Stromal cell of bone marrow (primary cell): ENCODE measurements around the gene TRIL.

Experiments used
- DNase-seq: peaks from one replicate; pipeline ENCODE4 v3.0.0-alpha.2; 2012; ENCODE audit warnings: low read depth

The TRIL gene

DNA sequence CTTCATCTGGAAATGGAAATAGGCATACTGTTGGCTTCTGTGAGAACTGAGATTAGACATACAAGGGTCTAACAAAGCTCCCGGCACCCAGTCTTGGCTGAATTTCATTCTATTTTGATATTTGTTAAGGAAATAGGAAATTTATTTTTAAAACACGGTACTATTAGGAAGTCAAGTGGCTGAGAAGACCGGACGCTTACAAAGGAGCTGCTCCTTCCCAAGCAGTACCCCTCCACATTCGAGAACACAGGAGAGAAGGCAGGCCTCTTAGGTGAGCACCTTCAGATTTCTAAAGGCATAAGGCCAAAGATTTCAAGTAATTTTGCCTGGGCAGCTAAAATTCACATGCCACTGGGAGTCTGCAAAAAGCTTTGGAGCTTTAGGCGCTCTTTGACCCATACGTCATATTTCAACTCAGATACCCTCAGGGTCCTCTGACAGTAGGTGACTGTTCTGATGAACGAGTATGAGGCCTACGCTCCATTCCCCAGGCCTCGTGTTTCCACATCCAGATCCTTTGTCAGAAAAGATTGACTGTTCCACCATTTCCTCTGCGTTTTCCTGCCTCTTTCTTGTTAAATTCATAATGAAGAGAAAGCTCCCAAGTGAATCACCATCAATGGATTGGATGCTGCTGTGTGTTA is 17.3 kb downstream of the TRIL start:
- no peak for DNase-seq

DNA sequence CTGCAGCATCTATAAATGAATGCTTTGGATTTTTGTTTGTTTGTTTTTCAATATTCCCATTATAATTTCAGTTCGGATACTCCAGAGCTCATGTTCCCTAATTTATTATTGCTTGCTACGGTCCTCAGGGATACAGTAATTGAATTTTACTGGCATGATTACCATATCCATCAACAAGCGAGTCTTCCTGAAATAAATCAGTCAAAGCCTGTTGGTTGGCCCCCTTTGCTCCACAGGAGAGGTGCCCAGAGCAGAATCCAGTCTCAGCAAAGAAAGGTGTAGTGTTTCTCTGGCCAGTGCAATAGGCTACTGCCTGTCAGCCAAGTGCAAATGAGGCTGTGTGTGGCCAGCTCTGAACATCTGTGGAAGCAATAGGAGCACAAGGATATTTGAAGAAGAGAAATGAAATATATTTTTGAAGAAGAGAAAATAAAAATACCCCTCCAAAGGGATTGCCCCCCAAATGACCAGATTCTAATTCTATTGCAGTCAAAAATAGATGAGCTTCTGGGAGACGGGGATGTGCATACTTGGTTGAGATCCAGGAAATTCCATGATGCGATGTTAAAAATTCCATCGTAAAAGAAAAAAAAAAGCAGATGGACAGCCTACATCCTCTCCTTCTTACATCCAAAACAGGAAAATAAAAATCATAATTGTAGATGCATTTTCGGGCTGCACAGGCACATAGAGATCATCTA is 18.1 kb downstream of the TRIL start:
- no peak for DNase-seq

DNA sequence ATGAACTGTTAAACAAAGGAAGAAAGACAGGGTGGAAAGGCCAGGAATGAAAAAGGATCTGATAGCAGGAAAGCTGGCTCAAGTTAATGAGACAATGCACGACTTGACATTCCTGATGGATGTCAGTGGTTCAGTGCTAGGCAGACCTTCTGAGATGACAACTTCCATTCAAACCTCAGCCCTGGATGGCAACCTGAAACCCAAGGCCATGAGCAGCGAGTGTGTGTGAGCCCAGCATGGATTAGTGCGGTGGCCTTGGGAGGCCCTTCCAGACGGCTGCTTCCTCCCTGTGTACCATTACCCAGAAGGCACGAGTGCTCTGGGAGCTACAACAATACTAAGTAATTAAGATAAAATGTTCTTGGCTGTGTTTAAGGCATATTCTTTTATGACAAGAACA is 18.8 kb downstream of the TRIL start:
- DNase-seq: no peak

DNA sequence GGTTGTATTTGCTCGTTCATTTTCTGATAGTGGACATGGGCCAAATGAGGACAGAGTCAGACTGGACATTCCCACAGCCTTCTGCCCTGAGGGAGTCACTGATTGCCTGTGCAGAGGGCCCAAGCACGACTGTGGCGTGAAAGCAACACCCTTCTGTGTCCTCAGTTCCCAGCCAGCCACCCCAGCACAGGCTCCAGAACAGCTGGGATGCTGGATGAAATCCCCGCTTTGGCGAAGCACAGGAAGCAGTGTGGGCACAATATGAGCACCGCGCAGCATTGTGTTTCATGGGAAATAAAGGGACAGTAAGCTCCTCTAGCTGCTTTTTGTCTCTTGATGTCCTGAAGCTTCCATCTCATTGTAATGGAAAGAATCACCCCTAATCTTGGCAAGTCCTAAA is 20.5 kb downstream of the TRIL start:
- no peak for DNase-seq

DNA sequence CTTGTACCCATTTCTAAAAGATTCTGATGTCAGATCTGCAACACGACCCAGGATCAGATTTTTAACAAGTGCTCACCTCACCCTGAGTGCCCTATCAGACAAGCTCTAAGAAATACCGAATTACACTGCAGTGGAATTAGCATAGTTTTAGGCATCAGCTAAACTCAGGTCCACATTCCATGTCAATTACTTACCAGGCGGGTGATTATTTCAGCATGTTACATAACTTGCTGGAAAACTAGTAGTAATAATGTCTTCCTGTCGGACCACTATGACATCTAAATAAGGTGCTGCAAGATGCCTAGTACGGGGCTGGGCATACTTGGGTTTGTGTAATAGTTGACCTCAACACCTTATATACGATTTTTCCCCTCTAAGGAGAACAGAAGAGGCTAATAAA is 21.0 kb downstream of the TRIL start:
- DNase-seq: no peak

DNA sequence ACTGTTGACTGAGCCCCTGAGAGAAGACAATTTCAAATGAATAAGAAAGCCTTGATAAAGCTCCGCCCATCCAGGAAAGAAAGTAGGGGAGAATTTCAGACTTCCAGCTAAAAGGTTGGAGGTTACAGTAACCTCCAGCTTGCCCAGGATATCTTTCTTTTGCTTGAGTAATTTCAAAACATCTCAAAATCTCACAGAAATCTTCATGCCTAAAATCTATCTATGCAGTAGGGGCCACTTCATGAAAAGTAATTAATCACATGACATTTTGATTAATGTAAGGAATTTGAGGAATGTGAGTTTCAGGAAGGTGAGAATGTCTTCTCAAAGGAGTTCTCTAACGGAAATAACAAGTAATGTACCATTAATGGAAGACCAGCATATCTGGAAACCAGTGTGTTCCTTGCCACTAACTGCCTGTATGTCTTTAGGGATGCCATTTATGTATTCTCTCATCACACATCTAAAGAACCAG is 24.2 kb downstream of the TRIL start:
- DNase-seq: no peak

DNA sequence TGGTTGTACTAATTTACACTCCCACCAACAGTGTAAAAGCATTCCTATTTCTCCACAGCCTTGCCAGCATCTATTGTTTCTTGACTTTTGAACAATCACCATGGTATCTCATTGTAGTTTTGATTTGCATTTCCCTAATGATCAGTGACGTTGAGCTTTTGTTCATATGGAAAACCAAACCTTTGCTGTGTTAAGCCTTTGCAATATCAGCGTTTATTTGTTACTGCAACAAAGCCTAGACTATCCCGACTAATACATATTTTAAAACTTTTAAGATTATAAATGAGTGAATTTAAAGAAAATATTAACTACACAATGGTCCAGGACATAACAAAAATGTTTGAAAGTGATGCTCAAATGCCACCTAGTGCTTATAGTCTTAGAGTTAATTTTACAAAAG is 26.6 kb downstream of the TRIL start:
- DNase-seq: no peak

DNA sequence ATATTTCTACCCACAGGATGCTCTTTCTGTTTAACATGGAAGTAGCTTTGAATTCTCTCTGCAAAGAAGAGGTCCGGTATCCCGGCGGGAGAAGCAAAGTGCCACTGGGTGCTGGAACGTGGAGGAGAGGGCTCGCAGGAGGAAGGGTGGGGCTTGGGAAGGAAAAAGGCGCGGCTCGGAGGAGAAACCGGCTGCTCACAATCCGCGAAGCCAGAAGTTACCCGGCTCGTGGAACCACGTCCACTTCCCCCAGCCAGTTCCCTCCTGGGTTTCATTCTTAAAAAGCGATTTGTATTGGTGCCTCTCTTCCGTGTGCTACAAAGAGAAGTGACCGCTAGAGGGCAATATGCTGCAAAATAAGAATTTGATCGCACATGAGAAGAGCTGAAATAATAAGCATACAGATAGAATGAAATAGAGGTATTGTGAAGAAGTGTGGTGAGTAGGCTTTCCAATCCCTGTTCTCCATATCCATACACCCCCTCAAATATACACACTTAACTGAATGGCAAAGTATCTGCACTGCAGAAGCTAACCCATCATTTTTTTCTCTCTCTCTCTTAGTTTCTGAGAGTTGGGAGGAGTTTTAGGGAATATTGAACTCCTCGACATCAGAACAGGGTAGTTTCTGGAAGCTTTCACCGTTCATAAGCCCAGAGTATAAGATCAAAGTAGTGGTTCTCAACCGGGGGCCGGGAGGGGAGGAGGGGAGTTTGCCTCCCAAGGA is 31.1 kb downstream of the TRIL start:
- DNase-seq: peak; percentile 79

DNA sequence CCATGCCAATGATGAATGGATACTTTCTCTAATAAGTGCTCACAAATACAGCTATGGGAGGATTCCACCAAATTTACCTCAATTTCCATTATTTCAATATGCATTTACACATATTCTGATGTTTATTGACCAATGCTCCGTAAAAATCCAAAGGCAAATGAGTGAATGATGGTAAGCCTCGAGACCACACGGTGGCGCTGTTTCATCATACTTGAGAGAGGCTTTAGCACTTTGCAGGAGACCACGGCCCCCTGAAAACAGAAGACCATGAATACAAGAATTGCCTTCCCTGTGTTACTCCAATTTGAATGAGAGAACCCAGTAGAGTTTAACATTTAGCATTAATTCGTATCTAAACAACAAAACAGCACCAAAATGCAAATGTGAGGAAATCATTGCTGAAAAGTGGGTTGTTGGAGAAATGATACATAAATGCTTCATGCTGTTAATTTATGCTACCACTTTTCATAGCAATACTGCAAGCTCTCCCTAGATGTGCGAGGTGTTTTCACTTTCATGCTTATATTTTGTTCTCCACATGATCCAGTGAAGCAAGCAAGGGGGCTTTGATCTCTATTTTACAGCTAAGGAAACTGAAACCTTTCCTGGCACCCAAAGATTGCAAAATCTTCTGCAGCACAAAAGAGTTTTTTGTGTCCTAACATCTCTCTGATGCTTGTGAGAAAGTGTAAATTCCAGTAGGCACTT is 35.4 kb downstream of the TRIL start:
- peak; percentile 54 for DNase-seq

DNA sequence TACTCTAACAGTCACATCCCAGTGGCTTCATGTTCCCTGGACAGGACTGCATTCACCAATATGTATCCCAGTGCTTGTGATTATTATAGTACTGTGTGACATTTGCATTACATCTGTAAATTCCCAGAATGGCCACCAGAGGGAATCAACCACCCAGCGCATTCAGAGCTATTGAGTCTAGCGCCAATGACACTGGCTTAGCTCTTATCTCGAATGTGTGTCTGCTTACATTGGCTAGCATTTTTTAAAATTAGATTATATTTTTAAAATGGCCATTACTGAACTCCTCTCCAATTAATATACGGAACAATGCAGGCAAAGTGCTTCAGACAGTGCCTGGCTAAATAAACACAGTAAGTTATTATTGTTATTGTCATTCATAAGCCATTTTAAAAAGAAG is 36.3 kb downstream of the TRIL start:
- peak; percentile 44 for DNase-seq

DNA sequence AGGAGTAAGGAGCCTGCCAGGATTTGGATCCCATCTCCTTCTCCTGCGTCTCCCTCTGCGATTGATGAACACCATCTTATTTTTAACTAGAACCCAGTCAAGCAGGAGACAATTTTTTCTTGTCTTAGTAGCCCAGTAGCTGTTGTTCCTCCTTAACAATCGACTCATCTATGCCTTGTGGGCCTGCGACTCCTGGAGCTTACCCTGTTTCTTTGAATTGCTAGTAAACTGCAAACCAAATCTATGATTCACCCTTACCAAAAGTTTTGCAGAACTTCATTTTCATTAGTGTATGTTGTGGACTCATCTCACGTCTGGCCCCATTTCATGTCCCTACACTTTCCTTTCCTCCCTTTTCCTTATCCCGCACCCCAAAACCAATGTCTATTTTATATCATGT is 37.7 kb downstream of the TRIL start:
- no peak for DNase-seq

DNA sequence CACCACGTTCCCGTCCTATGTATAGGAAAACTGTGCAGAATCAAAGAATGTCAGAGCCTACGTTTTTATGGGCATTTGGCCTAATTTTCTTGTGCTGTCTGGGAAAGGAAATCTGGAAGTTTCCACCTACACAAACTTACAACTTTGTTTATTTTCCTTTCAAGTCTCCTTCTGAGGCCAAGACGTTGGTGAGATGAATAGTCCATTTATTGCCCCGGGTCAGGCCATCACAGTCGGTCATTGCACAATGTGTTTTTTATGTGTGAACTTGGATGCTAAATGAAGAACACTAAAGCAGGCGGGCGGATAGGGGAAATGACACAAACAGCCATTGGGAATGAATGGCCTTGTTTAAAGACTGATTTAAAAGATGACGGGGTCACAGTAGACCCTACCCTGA is 38.6 kb downstream of the TRIL start:
- DNase-seq: no peak

DNA sequence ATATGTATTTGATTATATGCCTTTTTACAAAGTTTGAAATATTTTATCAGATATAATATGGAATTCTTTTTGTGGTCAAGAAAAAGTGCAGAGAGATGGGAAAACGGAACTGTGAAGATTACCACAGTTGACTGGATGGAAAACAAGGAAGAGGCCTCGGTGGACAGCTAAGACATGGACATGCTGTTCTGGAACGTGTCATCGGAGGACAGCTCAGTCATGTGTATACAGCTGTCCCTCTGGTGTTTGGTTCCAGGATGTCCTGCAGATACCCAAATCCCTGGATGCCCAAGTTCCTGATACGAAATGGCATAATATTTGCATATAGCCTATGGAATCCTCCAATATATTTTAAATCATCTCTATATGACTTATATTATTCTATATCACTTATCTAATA is 49.4 kb downstream of the TRIL start:
- no peak for DNase-seq

DNA sequence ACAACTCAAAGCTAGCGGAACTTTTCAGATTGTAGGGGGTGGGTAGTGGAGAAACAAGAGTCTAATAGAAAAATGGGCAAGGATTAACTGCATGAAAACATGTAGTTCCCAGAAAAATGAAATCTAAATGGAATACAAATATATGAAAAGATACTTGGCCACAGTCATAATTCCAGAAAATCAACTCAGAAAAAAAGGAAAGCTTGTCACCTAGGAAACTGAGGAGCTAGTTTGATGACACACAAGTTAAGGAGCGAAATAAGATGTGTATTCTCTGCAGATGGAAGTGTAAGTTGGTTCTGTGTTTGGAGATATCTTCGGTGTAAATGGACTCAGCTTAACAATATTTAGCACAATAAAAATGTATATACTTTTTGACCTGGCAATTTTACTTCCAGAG is 52.7 kb downstream of the TRIL start:
- no peak for DNase-seq

DNA sequence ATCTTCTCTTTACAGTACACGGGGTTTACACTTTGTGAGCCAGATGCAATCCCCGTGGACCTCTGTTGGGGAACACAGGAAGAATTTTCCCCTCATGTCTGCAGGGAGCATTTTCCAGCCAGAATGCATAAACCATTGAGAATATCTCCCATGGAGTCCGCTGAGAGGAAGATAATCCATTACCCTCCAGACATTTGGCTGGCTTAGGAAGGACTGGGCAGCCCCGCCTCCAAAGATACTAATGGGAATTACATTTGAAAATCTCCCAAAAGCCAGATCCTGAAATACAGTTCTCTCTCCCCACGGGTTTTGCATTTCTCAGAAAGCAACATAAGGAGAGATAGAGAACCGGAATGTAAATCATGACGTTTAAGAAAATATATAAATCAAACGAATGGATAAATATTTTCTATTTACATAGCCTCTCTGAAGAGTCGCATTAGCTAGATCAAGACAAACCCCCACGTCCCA is 53.5 kb downstream of the TRIL start:
- no peak for DNase-seq

DNA sequence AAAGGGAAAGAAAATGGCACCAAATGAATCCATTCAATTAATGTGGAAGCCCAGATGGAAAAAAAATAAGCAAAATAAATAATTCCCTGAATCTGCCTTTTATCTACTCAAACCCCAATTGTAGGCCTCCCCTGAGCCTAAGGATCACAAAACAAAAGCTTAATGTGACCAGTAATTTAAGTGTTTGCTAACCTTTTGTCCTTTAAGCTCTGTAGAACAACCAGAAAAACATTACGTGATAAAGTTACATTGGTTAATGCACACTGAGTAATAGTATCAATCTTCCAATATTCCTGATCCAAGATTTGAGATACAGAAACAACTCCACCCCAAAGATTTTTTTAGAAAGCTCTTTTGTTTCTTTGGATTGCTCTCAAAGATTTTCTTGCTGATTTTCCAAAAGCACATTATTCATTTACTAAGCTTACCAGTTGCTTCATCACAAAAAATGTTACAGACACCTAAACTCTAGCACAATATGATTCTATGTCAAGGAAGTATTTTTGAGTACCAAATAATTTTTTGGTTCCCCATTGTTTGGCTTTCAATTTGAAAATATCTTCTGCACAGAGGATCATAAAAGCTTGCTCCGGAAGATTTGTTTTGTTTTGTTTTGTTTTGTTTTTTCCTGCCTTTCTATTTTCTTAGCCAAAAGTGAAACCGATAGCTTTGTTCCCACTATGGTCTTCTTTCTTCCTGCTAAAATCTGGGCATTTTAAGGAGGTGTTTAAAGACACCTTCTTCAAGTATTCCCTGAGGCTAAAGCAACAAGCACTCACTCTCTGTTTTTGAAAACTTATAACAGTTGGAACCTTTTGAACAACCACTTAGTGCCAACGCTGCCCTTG is 54.2 kb downstream of the TRIL start:
- DNase-seq: no peak
